Esophagus muscularis mucosa (tissue), 3 donors: ENCODE data around the gene UCN3.

ENCODE experiments used
- POLR2A ChIP-seq: fragments of 450-650 bp; IDR thresholded peaks from one replicate; pipeline ENCODE4 v1.6.1; 2017; ENCODE audit warnings: antibody characterized with exemption, moderate library complexity, mild to moderate bottlenecking, low read depth
- POLR2AphosphoS5 ChIP-seq, 2 donors: sonication (generic); formaldehyde crosslinking; IDR thresholded peaks; one replicate each; pipeline ENCODE4 v1.6.1; 2017; ENCODE audit warnings: antibody characterized with exemption in 2 of 2
- TF ChIP-seq, protein P1 (sequence below), 3 experiments: fragments of 200-600 bp in 2 of 3; fragments of 450-650 bp in 1 of 3; sonication (generic) in 2 of 3; IDR thresholded peaks; one replicate each; pipeline ENCODE4 v1.5.1; 2017 to 2019; ENCODE audit warnings: antibody characterized with exemption in 3 of 3, mild to moderate bottlenecking in 2 of 3, moderate library complexity in 1 of 3

- TF ChIP-seq, protein P1, sequence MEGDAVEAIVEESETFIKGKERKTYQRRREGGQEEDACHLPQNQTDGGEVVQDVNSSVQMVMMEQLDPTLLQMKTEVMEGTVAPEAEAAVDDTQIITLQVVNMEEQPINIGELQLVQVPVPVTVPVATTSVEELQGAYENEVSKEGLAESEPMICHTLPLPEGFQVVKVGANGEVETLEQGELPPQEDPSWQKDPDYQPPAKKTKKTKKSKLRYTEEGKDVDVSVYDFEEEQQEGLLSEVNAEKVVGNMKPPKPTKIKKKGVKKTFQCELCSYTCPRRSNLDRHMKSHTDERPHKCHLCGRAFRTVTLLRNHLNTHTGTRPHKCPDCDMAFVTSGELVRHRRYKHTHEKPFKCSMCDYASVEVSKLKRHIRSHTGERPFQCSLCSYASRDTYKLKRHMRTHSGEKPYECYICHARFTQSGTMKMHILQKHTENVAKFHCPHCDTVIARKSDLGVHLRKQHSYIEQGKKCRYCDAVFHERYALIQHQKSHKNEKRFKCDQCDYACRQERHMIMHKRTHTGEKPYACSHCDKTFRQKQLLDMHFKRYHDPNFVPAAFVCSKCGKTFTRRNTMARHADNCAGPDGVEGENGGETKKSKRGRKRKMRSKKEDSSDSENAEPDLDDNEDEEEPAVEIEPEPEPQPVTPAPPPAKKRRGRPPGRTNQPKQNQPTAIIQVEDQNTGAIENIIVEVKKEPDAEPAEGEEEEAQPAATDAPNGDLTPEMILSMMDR (IDR thresholded peaks at IDR 0.05): no peak
- TF ChIP-seq POLR2A (no peak), POLR2AphosphoS5 (IDR thresholded peaks at IDR 0.05) (no peak)
Observed at GRCh38 chr10:5354068-5354467, 10.7 kb upstream of the UCN3 start.
